ENCODE results near the gene ARHGAP1.

- TF ChIP-seq CTCF (conservative IDR thresholded peaks at IDR 0.05; ENCODE audit: low read depth, low read length) (no peak), EZH2 (IDR thresholded peaks at IDR 0.05; ENCODE audit: low read length, unreplicated experiment) (no peak), EZH2phosphoT487 (IDR thresholded peaks at IDR 0.05; ENCODE audit: borderline replicate concordance, low read length) (no peak)
These were observed 6.5 kb upstream of the ARHGAP1 start for GRCh38 chr11:46706886-46707285.

Measured in PC-3 (cell line).